ENCODE measurements around the gene RBMS3.

The RBMS3 gene

GRCh38 chr3:29281094-29281343 is 148 bp downstream of the RBMS3 start:
- H3K36me3 ChIP-seq (ENCODE audit: control insufficient read depth, insufficient read depth, low read length): no peaks in the 10 kb centered on the region
- H3K27ac ChIP-seq (ENCODE audit: low read depth, low read length): peak overlapping the region; percentile 81
- H3K27me3 ChIP-seq (ENCODE audit: control insufficient read depth, insufficient read depth, low read length): no peaks in the 10 kb centered on the region
- H3K9ac ChIP-seq (ENCODE audit: low read length): no peak overlapping the region
- H3K4me3 ChIP-seq (ENCODE audit: low read length): peak overlapping the region; percentile 60
- peaks cover 5% of the 10 kb centered on the region for H3K4me1 ChIP-seq (ENCODE audit: control insufficient read depth, insufficient read depth, low read length)

DNA sequence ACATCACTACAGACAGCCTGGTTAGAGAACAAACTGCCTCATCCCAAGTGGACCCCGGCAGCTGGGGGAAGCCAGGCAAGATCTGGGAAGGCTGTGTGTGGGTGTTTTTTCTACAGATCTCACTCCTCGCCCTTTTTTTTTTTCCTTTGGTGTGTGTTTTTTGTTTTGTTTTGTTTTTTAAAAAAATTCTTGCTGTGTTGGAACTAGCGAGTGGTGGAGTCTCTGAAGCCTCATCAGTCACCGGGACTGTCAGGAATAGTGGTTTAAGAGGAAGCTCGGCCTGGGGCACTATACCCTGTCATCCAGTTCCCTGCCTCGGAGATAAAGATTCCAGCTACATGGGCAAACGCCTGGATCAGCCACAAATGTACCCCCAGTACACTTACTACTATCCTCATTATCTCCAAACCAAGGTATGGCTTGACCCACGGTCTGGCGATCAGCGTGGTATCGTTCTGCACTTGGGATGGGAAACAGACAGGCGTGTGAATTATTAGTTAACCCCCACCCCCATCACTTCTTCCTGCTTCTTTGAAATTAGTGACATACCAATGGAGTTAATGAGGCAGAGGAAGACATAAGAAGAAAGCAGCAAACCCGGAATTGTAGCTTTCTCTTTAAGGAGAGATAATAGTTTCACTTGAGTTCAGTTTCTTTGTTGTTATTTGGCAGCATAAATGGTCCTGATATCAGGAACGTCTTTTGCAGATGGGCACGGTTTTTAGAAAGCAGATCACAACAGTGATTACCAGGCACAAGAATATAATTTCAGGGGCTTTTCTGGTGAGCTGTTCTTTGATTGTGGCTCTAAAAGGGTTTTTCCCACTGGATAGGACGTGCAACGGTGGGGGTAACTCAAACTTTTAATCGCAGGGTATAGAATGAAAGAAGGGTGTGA is 722 bp downstream of the RBMS3 start:
- Histone ChIP-seq H3K4me1 (ENCODE audit: control insufficient read depth, insufficient read depth, low read length) (peaks cover 5% of the 10 kb centered on the region), H3K4me3 (ENCODE audit: low read length) (peak overlapping the region; percentile 60), H3K27ac (ENCODE audit: low read depth, low read length) (peak overlapping the region; percentile 81), H3K27me3 (ENCODE audit: control insufficient read depth, insufficient read depth, low read length) (no peaks in the 10 kb centered on the region), H3K9ac (ENCODE audit: low read length) (peak overlapping the region; percentile 26), H3K36me3 (ENCODE audit: control insufficient read depth, insufficient read depth, low read length) (no peaks in the 10 kb centered on the region)

- Histone ChIP-seq H3K9ac (ENCODE audit: low read length) (peak overlapping the region; percentile 16), H3K4me3 (ENCODE audit: low read length) (peak overlapping the region; percentile 60), H3K27me3 (ENCODE audit: control insufficient read depth, insufficient read depth, low read length) (no peaks in the 10 kb centered on the region), H3K36me3 (ENCODE audit: control insufficient read depth, insufficient read depth, low read length) (no peaks in the 10 kb centered on the region), H3K27ac (ENCODE audit: low read depth, low read length) (peak overlapping the region; percentile 81), H3K4me1 (ENCODE audit: control insufficient read depth, insufficient read depth, low read length) (peaks cover 5% of the 10 kb centered on the region)
These were observed 1.8 kb downstream of the RBMS3 start for GRCh38 chr3:29282427-29283230.

- no peaks in the 10 kb centered on the region for H3K36me3 ChIP-seq (ENCODE audit: control insufficient read depth, insufficient read depth, low read length)
- H3K4me1 ChIP-seq (ENCODE audit: control insufficient read depth, insufficient read depth, low read length): peaks cover 5% of the 10 kb centered on the region
- H3K4me3 ChIP-seq (ENCODE audit: low read length): peak overlapping the region; percentile 60
- no peaks in the 10 kb centered on the region for H3K27me3 ChIP-seq (ENCODE audit: control insufficient read depth, insufficient read depth, low read length)
- H3K27ac ChIP-seq (ENCODE audit: low read depth, low read length): peak overlapping the region; percentile 81
- no peak overlapping the region for H3K9ac ChIP-seq (ENCODE audit: low read length)
These were observed 2.6 kb downstream of the RBMS3 start for GRCh38 chr3:29283231-29284119.

GRCh38 chr3:29284497-29284896 is 3.6 kb downstream of the RBMS3 start:
- H3K27me3 ChIP-seq (ENCODE audit: control insufficient read depth, insufficient read depth, low read length): no peaks in the 10 kb centered on the region
- H3K36me3 ChIP-seq (ENCODE audit: control insufficient read depth, insufficient read depth, low read length): no peaks in the 10 kb centered on the region
- no peak overlapping the region for H3K9ac ChIP-seq (ENCODE audit: low read length)
- H3K27ac ChIP-seq (ENCODE audit: low read depth, low read length): no peak overlapping the region
- H3K4me3 ChIP-seq (ENCODE audit: low read length): peak overlapping the region; percentile 5
- H3K4me1 ChIP-seq (ENCODE audit: control insufficient read depth, insufficient read depth, low read length): peaks cover 5% of the 10 kb centered on the region

DNA sequence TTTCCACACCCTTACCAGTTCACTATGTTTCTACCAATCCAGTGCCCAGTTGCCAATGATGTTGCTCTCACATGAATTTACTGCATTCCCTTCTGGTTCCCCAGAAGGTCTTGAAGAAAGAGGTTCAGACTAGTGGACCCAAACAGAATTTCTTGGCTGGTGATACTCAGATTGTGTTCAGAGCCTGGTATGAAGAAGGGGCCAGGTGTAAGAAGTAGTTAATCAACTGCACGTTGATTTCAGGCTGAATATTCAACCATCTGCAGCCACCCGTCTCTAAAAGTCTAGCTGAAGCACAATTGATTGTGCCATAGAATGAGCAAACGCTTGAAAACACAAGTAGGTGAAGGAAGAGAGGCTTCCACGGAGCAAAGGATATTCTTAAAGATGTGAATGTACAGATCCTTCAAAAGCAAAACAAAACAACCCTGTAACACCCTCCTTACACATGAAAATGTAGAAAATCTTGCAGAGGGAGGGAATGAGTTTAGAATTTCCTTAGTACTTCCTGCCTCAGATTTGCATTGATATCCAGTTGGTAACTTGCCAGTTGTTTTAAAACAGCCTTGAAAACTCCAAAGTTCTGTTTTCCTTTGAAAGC is 4.7 kb downstream of the RBMS3 start:
- no peak overlapping the region for H3K27ac ChIP-seq (ENCODE audit: low read depth, low read length)
- no peak overlapping the region for H3K9ac ChIP-seq (ENCODE audit: low read length)
- no peak overlapping the region for H3K4me3 ChIP-seq (ENCODE audit: low read length)

GRCh38 chr3:29286478-29287240 is 5.8 kb downstream of the RBMS3 start:
- Histone ChIP-seq H3K9ac (ENCODE audit: low read length) (no peak overlapping the region), H3K4me1 (ENCODE audit: control insufficient read depth, insufficient read depth, low read length) (peaks cover 5% of the 10 kb centered on the region), H3K4me3 (ENCODE audit: low read length) (peak overlapping the region; percentile 37), H3K36me3 (ENCODE audit: control insufficient read depth, insufficient read depth, low read length) (no peaks in the 10 kb centered on the region), H3K27me3 (ENCODE audit: control insufficient read depth, insufficient read depth, low read length) (no peaks in the 10 kb centered on the region), H3K27ac (ENCODE audit: low read depth, low read length) (peak overlapping the region; percentile 6)

More for the DNA sequence above, 4.7 kb downstream of the RBMS3 start:
- Histone ChIP-seq H3K4me1 (ENCODE audit: control insufficient read depth, insufficient read depth, low read length) (peaks cover 5% of the 10 kb centered on the region), H3K36me3 (ENCODE audit: control insufficient read depth, insufficient read depth, low read length) (no peaks in the 10 kb centered on the region), H3K27me3 (ENCODE audit: control insufficient read depth, insufficient read depth, low read length) (no peaks in the 10 kb centered on the region)

- Histone ChIP-seq H3K4me1 (ENCODE audit: control insufficient read depth, insufficient read depth, low read length) (no peaks in the 10 kb centered on the region), H3K27me3 (ENCODE audit: control insufficient read depth, insufficient read depth, low read length) (no peaks in the 10 kb centered on the region), H3K4me3 (ENCODE audit: low read length) (no peak overlapping the region), H3K36me3 (ENCODE audit: control insufficient read depth, insufficient read depth, low read length) (no peaks in the 10 kb centered on the region), H3K27ac (ENCODE audit: low read depth, low read length) (no peak overlapping the region), H3K9ac (ENCODE audit: low read length) (no peak overlapping the region)
These were observed 9.7 kb downstream of the RBMS3 start for GRCh38 chr3:29290596-29290995.

DNA sequence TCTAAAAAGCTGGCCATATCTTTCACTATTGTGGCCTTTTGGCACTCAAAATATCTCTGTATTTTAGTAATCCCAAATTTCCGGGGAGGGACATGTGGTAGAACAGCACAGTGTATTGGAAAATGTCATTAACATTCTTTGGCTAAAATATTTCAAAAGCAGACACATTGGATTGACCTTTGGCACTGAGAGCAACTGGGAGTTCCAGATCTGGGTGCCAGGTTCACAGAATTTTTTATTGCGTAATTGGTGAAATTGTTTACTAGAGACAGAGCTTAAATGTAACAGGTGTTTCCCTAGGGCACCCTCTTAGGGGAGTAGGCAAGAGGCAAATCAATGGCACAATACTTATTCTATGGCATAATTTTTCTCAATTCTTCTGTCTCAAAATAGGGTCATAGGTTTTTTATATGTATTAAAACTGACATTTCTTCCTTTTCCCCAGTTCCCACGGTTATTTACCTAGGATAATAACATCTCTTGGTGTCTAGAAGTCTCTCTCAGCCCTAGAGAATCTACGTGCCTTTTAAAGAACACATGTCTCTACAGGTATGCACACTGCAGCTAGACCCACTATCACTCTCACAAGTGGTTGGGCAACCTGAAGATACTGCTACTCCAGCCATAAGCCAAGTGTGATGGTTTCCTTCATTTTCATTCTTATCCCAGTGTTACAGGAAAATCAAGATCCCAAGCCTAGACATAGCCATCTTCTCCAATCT is 10.6 kb downstream of the RBMS3 start:
- no peaks in the 10 kb centered on the region for H3K27me3 ChIP-seq (ENCODE audit: control insufficient read depth, insufficient read depth, low read length)
- H3K36me3 ChIP-seq (ENCODE audit: control insufficient read depth, insufficient read depth, low read length): no peaks in the 10 kb centered on the region
- H3K27ac ChIP-seq (ENCODE audit: low read depth, low read length): no peak overlapping the region
- H3K9ac ChIP-seq (ENCODE audit: low read length): no peak overlapping the region
- no peak overlapping the region for H3K4me3 ChIP-seq (ENCODE audit: low read length)
- H3K4me1 ChIP-seq (ENCODE audit: control insufficient read depth, insufficient read depth, low read length): no peaks in the 10 kb centered on the region

DNA sequence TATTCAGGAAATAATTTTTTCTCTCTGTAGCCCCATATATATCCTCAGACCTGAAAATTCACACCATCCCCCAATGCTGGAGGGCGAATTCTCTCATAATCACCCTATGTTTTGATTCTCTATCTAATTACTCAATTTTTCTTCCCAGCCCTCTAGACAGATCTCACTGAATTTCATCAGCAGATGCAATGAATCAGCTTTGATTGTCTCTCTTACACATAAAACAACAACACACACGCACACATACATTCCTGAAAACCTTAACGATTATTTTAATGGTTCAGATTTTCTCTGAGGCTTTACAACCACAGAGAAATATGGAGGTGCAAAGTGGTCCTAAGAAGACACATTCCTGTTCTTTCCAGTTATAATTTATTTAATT is 11.1 kb downstream of the RBMS3 start:
- no peaks in the 10 kb centered on the region for H3K4me1 ChIP-seq (ENCODE audit: control insufficient read depth, insufficient read depth, low read length)
- H3K9ac ChIP-seq (ENCODE audit: low read length): no peak overlapping the region
- H3K36me3 ChIP-seq (ENCODE audit: control insufficient read depth, insufficient read depth, low read length): no peaks in the 10 kb centered on the region
- H3K4me3 ChIP-seq (ENCODE audit: low read length): no peak overlapping the region
- H3K27me3 ChIP-seq (ENCODE audit: control insufficient read depth, insufficient read depth, low read length): no peaks in the 10 kb centered on the region
- no peak overlapping the region for H3K27ac ChIP-seq (ENCODE audit: low read depth, low read length)

DNA sequence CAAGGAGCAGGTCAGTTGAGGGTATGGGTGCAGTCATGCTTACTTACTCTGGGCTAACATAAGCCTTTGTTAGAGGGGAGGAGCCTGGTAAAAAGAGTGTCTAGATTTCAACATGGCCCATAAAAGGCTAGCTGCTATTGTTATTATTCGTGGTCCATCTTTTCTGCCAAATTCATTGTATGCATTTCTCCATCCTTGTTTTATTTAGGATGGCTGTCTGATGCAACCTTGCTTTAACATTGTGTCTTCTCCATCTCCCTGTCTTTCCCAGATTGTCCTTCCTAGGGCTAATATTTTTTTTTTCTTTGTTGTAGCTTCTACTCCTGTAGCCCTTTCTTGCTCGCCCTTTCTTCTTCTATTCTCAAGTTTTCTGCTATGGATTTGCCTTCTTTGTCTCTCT is 12.6 kb downstream of the RBMS3 start:
- no peaks in the 10 kb centered on the region for H3K4me1 ChIP-seq (ENCODE audit: control insufficient read depth, insufficient read depth, low read length)

More for the DNA sequence above, 12.6 kb downstream of the RBMS3 start:
- no peaks in the 10 kb centered on the region for H3K36me3 ChIP-seq (ENCODE audit: control insufficient read depth, insufficient read depth, low read length)
- no peak overlapping the region for H3K4me3 ChIP-seq (ENCODE audit: low read length)
- H3K27me3 ChIP-seq (ENCODE audit: control insufficient read depth, insufficient read depth, low read length): no peaks in the 10 kb centered on the region
- H3K27ac ChIP-seq (ENCODE audit: low read depth, low read length): no peak overlapping the region
- no peak overlapping the region for H3K9ac ChIP-seq (ENCODE audit: low read length)
